Endothelial cell of umbilical vein (primary cell): Measurements from ENCODE around the gene DAND5. TPM values are rescaled to one million over a fixed set of nuclear protein-coding genes. Genes with fewer than 3 reads are reported as not detected.

Experiments used
- BruUV-seq: library from RNA; stranded (reverse); fragments of 400-500 nt; replicated peaks from 2 replicates; lab custom pipeline; 2021; lab: Mats Ljungman, UMichigan
- CTCF ChIA-PET: fragments of 300-600, 350-600 bp; sonication (Branson Sonifier 250); formaldehyde crosslinking; loops from one replicate; lab custom pipeline; 2021; ENCODE audit warnings: antibody characterized with exemption, inconsistent platforms; lab: Charles Lee
- POLR2A ChIA-PET: fragments of 300-600, 350-600 bp; sonication (Branson Sonifier 250); formaldehyde crosslinking; loops from one replicate; lab custom pipeline; 2021; ENCODE audit warnings: antibody characterized with exemption, inconsistent platforms; lab: Charles Lee
- DNase-seq: peaks from one replicate; pipeline ENCODE4 v3.0.0-alpha.2; 2011; ENCODE audit warnings: low read depth, low spot score
- FAIRE-seq: peaks from 2 replicates; lab custom pipeline; 2011; peaks lifted over from hg19 to GRCh38; lab: Jason Lieb, UNC
- H2AFZ ChIP-seq: 2 replicates; pipeline ENCODE4 v1.6.0; 2012; ENCODE audit warnings: low read depth, low read length, control low read depth, inconsistent platforms
- H3K27ac ChIP-seq: 2 replicates; pipeline ENCODE4 v1.5.1; 2011; ENCODE audit warnings: low read depth, mild to moderate bottlenecking, control low read depth, low read length, moderate library complexity; ENCODE audit not compliant: insufficient read depth
- H3K27me3 ChIP-seq, 2 experiments: 2 replicates each; pipeline versions ENCODE4 v1.6.0 to v1.6.1; 2011; ENCODE audit warnings: low read length in 2 of 2, mixed read lengths in 1 of 2; ENCODE audit not compliant: control insufficient read depth in 2 of 2, insufficient read depth in 2 of 2
- H3K36me3 ChIP-seq, 2 experiments: 2 replicates in 1 of 2; 3 replicates in 1 of 2; pipeline ENCODE4 v1.5.1; 2011; ENCODE audit warnings: low read length in 2 of 2, mild to moderate bottlenecking in 1 of 2, moderate library complexity in 1 of 2; ENCODE audit not compliant: control insufficient read depth in 2 of 2, insufficient read depth in 2 of 2; ENCODE audit errors: extremely low read depth in 1 of 2
- H3K4me1 ChIP-seq: 3 replicates; pipeline ENCODE4 v1.5.1; 2011; ENCODE audit warnings: mild to moderate bottlenecking, low read length; ENCODE audit not compliant: control insufficient read depth, insufficient read depth; ENCODE audit errors: extremely low read depth
- H3K4me2 ChIP-seq: 2 replicates; pipeline ENCODE4 v1.6.1; 2011; ENCODE audit warnings: low read length, control low read depth, mixed read lengths; ENCODE audit not compliant: insufficient read depth
- H3K4me3 ChIP-seq, 3 experiments: fragments of 200-600 bp in 1 of 3; sonication (generic), shearing (Covaris generic) in 1 of 3; replicated peaks in 1 of 3; 2 replicates each; pipeline ENCODE4 v1.5.1; 2011 to 2016; ENCODE audit warnings: control low read depth in 3 of 3, low read length in 3 of 3, mild to moderate bottlenecking in 2 of 3, inconsistent platforms in 1 of 3, low read depth in 1 of 3, moderate library complexity in 1 of 3; ENCODE audit not compliant: insufficient read depth in 1 of 3
- H3K79me2 ChIP-seq: 2 replicates; pipeline ENCODE4 v1.6.0; 2012; ENCODE audit warnings: low read length, inconsistent platforms; ENCODE audit not compliant: control insufficient read depth, insufficient read depth
- H3K9ac ChIP-seq: replicated peaks from 2 replicates; pipeline ENCODE3; 2011; ENCODE audit warnings: low read length, control low read depth; ENCODE audit not compliant: insufficient read depth; ENCODE audit errors: extremely low read depth
- H3K9me1 ChIP-seq: replicated peaks from 3 replicates; pipeline ENCODE4 v1.6.0; 2011; ENCODE audit warnings: mild to moderate bottlenecking, low read length; ENCODE audit not compliant: control insufficient read depth, insufficient read depth; ENCODE audit errors: extremely low read depth
- H3K9me3 ChIP-seq: replicated peaks from 2 replicates; pipeline ENCODE4 v1.5.1; 2012; ENCODE audit warnings: low read length, inconsistent platforms; ENCODE audit not compliant: control insufficient read depth, insufficient read depth
- H4K20me1 ChIP-seq: replicated peaks from 2 replicates; pipeline ENCODE3; 2011; ENCODE audit warnings: mild to moderate bottlenecking, low read length; ENCODE audit not compliant: control insufficient read depth, insufficient read depth; ENCODE audit errors: extremely low read depth
- CTCF ChIP-seq, 2 donors: IDR thresholded peaks; 1 replicate in 1 of 2; 2 replicates in 1 of 2; pipeline ENCODE4 v1.5.1; 2011; ENCODE audit warnings: low read length in 2 of 2, mild to moderate bottlenecking in 2 of 2, moderate library complexity in 2 of 2, control low read depth in 1 of 2, inconsistent platforms in 1 of 2, low read depth in 1 of 2; ENCODE audit not compliant: insufficient read depth in 1 of 2; ENCODE audit errors: extremely low read depth in 1 of 2
- EZH2 ChIP-seq: IDR thresholded peaks from 2 replicates; pipeline ENCODE4 v1.6.1; 2012; ENCODE audit warnings: borderline replicate concordance, low read depth, mild to moderate bottlenecking, moderate library complexity, low read length, inconsistent platforms; ENCODE audit not compliant: severe bottlenecking
- FOS ChIP-seq: IDR thresholded peaks from 2 replicates; pipeline ENCODE4 v1.6.1; 2011; ENCODE audit warnings: mild to moderate bottlenecking, low read length, moderate library complexity, borderline replicate concordance; ENCODE audit not compliant: insufficient read depth
- GATA2 ChIP-seq: IDR thresholded peaks from 2 replicates; pipeline ENCODE4 v1.7.0; 2011; ENCODE audit warnings: low read depth, mild to moderate bottlenecking, moderate library complexity, mixed read lengths, low read length; ENCODE audit not compliant: insufficient read length, insufficient read depth
- JUN ChIP-seq: IDR thresholded peaks from 2 replicates; pipeline ENCODE4 v1.6.1; 2011; ENCODE audit warnings: borderline replicate concordance, low read depth; ENCODE audit not compliant: insufficient read length, insufficient read depth
- MAX ChIP-seq: IDR thresholded peaks from 2 replicates; pipeline ENCODE4 v1.6.1; 2011; ENCODE audit not compliant: insufficient read depth, insufficient read length
- MYC ChIP-seq: IDR thresholded peaks from one replicate; pipeline ENCODE4 v1.6.1; 2011; ENCODE audit warnings: mild to moderate bottlenecking, low read depth, low read length
- POLR2A ChIP-seq: IDR thresholded peaks from 2 replicates; pipeline ENCODE4 v1.6.1; 2012; ENCODE audit warnings: low read depth, mild to moderate bottlenecking, control low read depth, low read length
- POLR2AphosphoS5 ChIP-seq: IDR thresholded peaks from 2 replicates; pipeline ENCODE4 v1.6.1; 2012; ENCODE audit warnings: low read depth, mild to moderate bottlenecking, control low read depth, low read length, moderate library complexity; ENCODE audit not compliant: insufficient read depth
- dilution Hi-C: fragments of 300-500 bp; cut with MboI; formaldehyde crosslinking; loops from one replicate; pipeline ENCODE4 v1.15.0; 2019; ENCODE audit warnings: low sequenced_read_pairs; ENCODE audit not compliant: extremely low pct_ligation_motif_present
- intact Hi-C: fragments of 100-400 bp; cut with micrococcal nuclease; formaldehyde crosslinking; loops from one replicate; pipeline ENCODE4 v1.10.0; 2022
- polyA plus RNA-seq, 4 experiments: library from polyadenylated mRNA; depleted of rRNA in 3 of 4; stranded (reverse) in 3 of 4; unstranded in 1 of 4; fragments of >200 nt; gene quantifications; 2 replicates each; pipeline versions ENCODE4 v1.2.1 to v1.2.3, GENCODE V29; 2011 to 2012; ENCODE audit warnings: missing spikeins in 1 of 4
- total RNA-seq: library from RNA; stranded (reverse); gene quantifications from 2 replicates; pipeline ENCODE4 v1.2.3, GENCODE V29; 2021

Gene DAND5
- total and polyA plus RNA-seq, 2 donors (not counting 3 experiments of a cell fraction or from before 2014, with no cell fraction given), result 0.06 to 0.20 TPM

- BruUV-seq, result no TSS peak
- Histone ChIP-seq H3K4me3 (no peak overlapping the region), H3K9me1 (no peaks in the 10 kb centered on the region), H3K4me1 (no peaks in the 10 kb centered on the region), H3K27ac (no peak overlapping the region), H3K27me3 (no peaks in the 10 kb centered on the region), H3K9me3 (no peaks in the 10 kb centered on the region), H4K20me1 (no peaks in the 10 kb centered on the region), H3K9ac (no peak overlapping the region), H3K36me3 (no peaks in the 10 kb centered on the region), H3K79me2 (no peaks in the 10 kb centered on the region), H2AFZ (no peak overlapping the region), H3K4me2 (no peak overlapping the region)
- CTCF ChIA-PET, result interaction anchor here (1.0 to 1.6 kb wide), 5 partner anchors 14 to 103 kb away, joined by 3 to 8 read pairs (median 4); no protein-coding TSS in a partner anchor
- DNase-seq (no peak), FAIRE-seq (no peak)
- intact Hi-C loops, result no loop called here
- POLR2A ChIA-PET, result no interaction called here
- dilution Hi-C loops, result no loop called here
- TF ChIP-seq CTCF (IDR thresholded peaks at IDR 0.05; ENCODE audit: extremely low read depth in 1 of 2, insufficient read depth in 1 of 2, low read depth in 1 of 2, low read length in 2 of 2) (no peak), EZH2 (no peak), MAX (no peak), FOS (no peak), MYC (no peak), POLR2AphosphoS5 (no peak), JUN (no peak), GATA2 (no peak), POLR2A (no peak)
Observed at GRCh38 chr19:12991296-12991695, 21.9 kb downstream of the DAND5 start.
